Astrocyte (in vitro differentiated cells and primary cell): Measurements from ENCODE around the gene ARMH1. TPM values are rescaled to one million over a fixed set of nuclear protein-coding genes. Genes with fewer than 3 reads are reported as not detected.

ENCODE experiments used
- DNase-seq: peaks from one replicate; pipeline ENCODE4 v3.0.0-alpha.2; 2010; ENCODE audit warnings: low read depth
- FAIRE-seq: peaks from 2 replicates; lab custom pipeline; 2011; peaks lifted over from hg19 to GRCh38; lab: Jason Lieb, UNC
- H2AFZ ChIP-seq: 2 replicates; pipeline ENCODE4 v1.6.0; 2012; ENCODE audit warnings: low read depth, low read length, inconsistent platforms
- H3K27ac ChIP-seq: 2 replicates; pipeline ENCODE4 v1.5.1; 2011; ENCODE audit warnings: low read depth, low read length, inconsistent platforms
- H3K27me3 ChIP-seq: 2 replicates; pipeline ENCODE4 v1.6.0; 2011; ENCODE audit warnings: low read length, inconsistent platforms; ENCODE audit not compliant: insufficient read depth
- H3K36me3 ChIP-seq: 2 replicates; pipeline ENCODE4 v1.5.1; 2011; ENCODE audit warnings: low read length, inconsistent platforms; ENCODE audit not compliant: insufficient read depth
- H3K4me1 ChIP-seq: 2 replicates; pipeline ENCODE4 v1.5.1; 2011; ENCODE audit warnings: low read length, inconsistent platforms; ENCODE audit not compliant: insufficient read depth
- H3K4me2 ChIP-seq: 2 replicates; pipeline ENCODE4 v1.6.0; 2012; ENCODE audit warnings: low read length, inconsistent platforms
- H3K4me3 ChIP-seq: 2 replicates; pipeline ENCODE4 v1.5.1; 2011; ENCODE audit warnings: low read depth, mild to moderate bottlenecking, low read length, inconsistent platforms; ENCODE audit not compliant: insufficient read depth
- H3K79me2 ChIP-seq: 2 replicates; pipeline ENCODE4 v1.6.0; 2012; ENCODE audit warnings: mild to moderate bottlenecking, low read length, inconsistent platforms; ENCODE audit not compliant: insufficient read depth
- H3K9ac ChIP-seq: 2 replicates; pipeline ENCODE4 v1.6.0; 2012; ENCODE audit warnings: mild to moderate bottlenecking, low read length, inconsistent platforms
- H3K9me3 ChIP-seq: 2 replicates; pipeline ENCODE4 v1.5.1; 2012; ENCODE audit warnings: low read depth, mild to moderate bottlenecking, low read length, inconsistent platforms; ENCODE audit not compliant: insufficient read depth
- H4K20me1 ChIP-seq: 2 replicates; pipeline ENCODE4 v1.6.0; 2012; ENCODE audit warnings: low read length, inconsistent platforms; ENCODE audit not compliant: insufficient read depth
- H3K27ac Mint-ChIP-seq: one replicate; pipeline ENCODE4 v1.8.0; 2021; ENCODE audit warnings: mild to moderate bottlenecking, mixed read lengths; ENCODE audit not compliant: unreplicated experiment
- H3K27me3 Mint-ChIP-seq: one replicate; pipeline ENCODE4 v1.8.0; 2021; ENCODE audit warnings: low read depth, mixed read lengths; ENCODE audit not compliant: unreplicated experiment
- H3K36me3 Mint-ChIP-seq: one replicate; pipeline ENCODE4 v1.8.0; 2021; ENCODE audit warnings: low read depth, mixed read lengths; ENCODE audit not compliant: unreplicated experiment
- H3K4me1 Mint-ChIP-seq: one replicate; pipeline ENCODE4 v1.8.0; 2021; ENCODE audit warnings: low read depth, mixed read lengths; ENCODE audit not compliant: unreplicated experiment
- H3K4me3 Mint-ChIP-seq: one replicate; pipeline ENCODE4 v1.8.0; 2021; ENCODE audit warnings: mild to moderate bottlenecking, moderate library complexity, mixed read lengths; ENCODE audit not compliant: unreplicated experiment
- H3K9me3 Mint-ChIP-seq: one replicate; pipeline ENCODE4 v1.8.0; 2021; ENCODE audit warnings: mild to moderate bottlenecking, mixed read lengths; ENCODE audit not compliant: unreplicated experiment
- CTCF ChIP-seq: IDR thresholded peaks from 2 replicates; pipeline ENCODE4 v1.5.1; 2011; ENCODE audit warnings: low read depth, mild to moderate bottlenecking, inconsistent platforms, low read length, moderate library complexity; ENCODE audit not compliant: insufficient read depth
- EZH2 ChIP-seq: IDR thresholded peaks from 2 replicates; pipeline ENCODE4 v1.6.1; 2012; ENCODE audit warnings: mild to moderate bottlenecking, low read length, inconsistent platforms; ENCODE audit not compliant: insufficient read depth
- total RNA-seq: library from RNA; stranded (reverse); gene quantifications from 2 replicates; pipeline ENCODE4 v1.2.1, GENCODE V29; 2021

Gene ARMH1
- total RNA-seq, 1 donor from 2014 or later = 2.5 TPM

- Mint-ChIP-seq H3K27ac (no peak overlapping the region), H3K4me3 (no peak overlapping the region), H3K27me3 (peaks cover 4% of the 10 kb centered on the region), H3K9me3 (peaks cover 7% of the 10 kb centered on the region), H3K36me3 (peaks cover 7% of the 10 kb centered on the region), H3K4me1 (no peaks in the 10 kb centered on the region)
- Histone ChIP-seq H3K27ac (no peak overlapping the region), H3K9ac (no peak overlapping the region), H3K4me1 (no peaks in the 10 kb centered on the region), H3K9me3 (no peaks in the 10 kb centered on the region), H4K20me1 (no peaks in the 10 kb centered on the region), H3K4me3 (no peak overlapping the region), H3K36me3 (no peaks in the 10 kb centered on the region), H3K27me3 (peaks cover 2% of the 10 kb centered on the region), H2AFZ (no peak overlapping the region), H3K4me2 (no peak overlapping the region), H3K79me2 (no peaks in the 10 kb centered on the region)
- FAIRE-seq = no peak
- no peak for TF ChIP-seq EZH2
- no peak for TF ChIP-seq CTCF
- DNase-seq = no peak
Observed at GRCh38 chr1:44685881-44686280, 11.4 kb downstream of the ARMH1 start.

- no peaks in the 10 kb centered on the region for H3K36me3 ChIP-seq
- H3K9ac ChIP-seq = no peak overlapping the region
- no peaks in the 10 kb centered on the region for H3K79me2 ChIP-seq
- Mint-ChIP-seq H3K4me3 (no peak overlapping the region), H3K9me3 (no peaks in the 10 kb centered on the region), H3K27me3 (peaks cover 4% of the 10 kb centered on the region), H3K36me3 (peaks cover 8% of the 10 kb centered on the region), H3K27ac (no peak overlapping the region), H3K4me1 (no peaks in the 10 kb centered on the region)
- FAIRE-seq (no peak), DNase-seq (no peak)
- H3K27ac ChIP-seq = no peak overlapping the region
- H3K9me3 ChIP-seq = no peaks in the 10 kb centered on the region
- no peaks in the 10 kb centered on the region for H3K4me1 ChIP-seq
- no peak overlapping the region for H3K4me2 ChIP-seq
- no peaks in the 10 kb centered on the region for H4K20me1 ChIP-seq
- TF ChIP-seq EZH2 = no peak
- H3K27me3 ChIP-seq = peaks cover 6% of the 10 kb centered on the region
- no peak overlapping the region for H3K4me3 ChIP-seq
- H2AFZ ChIP-seq = no peak overlapping the region
Observed at GRCh38 chr1:44688760-44689446, 14.4 kb downstream of the ARMH1 start.

- Histone ChIP-seq H3K4me2 (no peak overlapping the region), H3K9ac (no peak overlapping the region), H3K4me3 (no peak overlapping the region), H2AFZ (no peak overlapping the region), H3K27me3 (peaks cover 6% of the 10 kb centered on the region), H3K9me3 (no peaks in the 10 kb centered on the region), H4K20me1 (no peaks in the 10 kb centered on the region), H3K79me2 (no peaks in the 10 kb centered on the region), H3K4me1 (no peaks in the 10 kb centered on the region), H3K27ac (no peak overlapping the region), H3K36me3 (no peaks in the 10 kb centered on the region)
- no peak for DNase-seq
- H3K27me3 Mint-ChIP-seq = peaks cover 4% of the 10 kb centered on the region
- no peaks in the 10 kb centered on the region for H3K4me1 Mint-ChIP-seq
- FAIRE-seq = no peak
- TF ChIP-seq EZH2 (no peak), CTCF (no peak)
- H3K9me3 Mint-ChIP-seq = no peaks in the 10 kb centered on the region
- no peak overlapping the region for H3K4me3 Mint-ChIP-seq
- peaks cover 8% of the 10 kb centered on the region for H3K36me3 Mint-ChIP-seq
- no peak overlapping the region for H3K27ac Mint-ChIP-seq
Observed at GRCh38 chr1:44689447-44689765, 14.9 kb downstream of the ARMH1 start.
